ENCODE results near the gene GRM4.

Gene GRM4

DNA sequence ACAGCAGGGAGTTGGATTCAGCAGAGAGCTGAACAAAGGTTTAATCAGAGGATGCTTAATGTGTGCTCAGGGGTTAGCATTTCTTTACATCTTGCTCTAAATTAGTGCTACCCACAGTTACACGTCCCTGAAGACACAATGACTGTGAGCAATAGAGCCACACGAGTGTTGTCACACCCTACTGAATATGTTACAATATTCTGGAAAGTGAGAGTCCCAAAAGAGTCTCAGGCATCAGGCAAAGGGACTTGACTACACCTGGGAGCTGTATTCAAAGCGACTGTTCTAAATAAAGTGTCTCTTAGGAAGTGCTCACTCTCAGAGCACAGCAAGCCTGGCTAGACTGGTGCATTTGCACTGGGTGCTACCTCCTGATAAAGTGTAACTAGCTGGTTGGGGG lies 108.7 kb downstream of the GRM4 start:
- no peaks in the 10 kb centered on the region for H3K9me3 ChIP-seq (ENCODE audit: low read length)
- no peaks in the 10 kb centered on the region for H3K9me2 ChIP-seq (ENCODE audit: low read depth, low read length)
- H3K27ac ChIP-seq (ENCODE audit: low read depth, low read length, poor library complexity, severe bottlenecking) = no peak overlapping the region
- no peak overlapping the region for H2AFZ ChIP-seq (ENCODE audit: low read length)
- H3K79me2 ChIP-seq (ENCODE audit: insufficient read depth, low read length) = no peaks in the 10 kb centered on the region
- H3K36me3 ChIP-seq (ENCODE audit: insufficient read depth, low read length) = no peaks in the 10 kb centered on the region
- no peak overlapping the region for H3K4me3 ChIP-seq (ENCODE audit: low read depth, low read length, poor library complexity, severe bottlenecking)
- no peak for TF ChIP-seq EZH2 (IDR thresholded peaks at IDR 0.05; ENCODE audit: borderline replicate concordance, low read length)
- TF ChIP-seq, protein P1, sequence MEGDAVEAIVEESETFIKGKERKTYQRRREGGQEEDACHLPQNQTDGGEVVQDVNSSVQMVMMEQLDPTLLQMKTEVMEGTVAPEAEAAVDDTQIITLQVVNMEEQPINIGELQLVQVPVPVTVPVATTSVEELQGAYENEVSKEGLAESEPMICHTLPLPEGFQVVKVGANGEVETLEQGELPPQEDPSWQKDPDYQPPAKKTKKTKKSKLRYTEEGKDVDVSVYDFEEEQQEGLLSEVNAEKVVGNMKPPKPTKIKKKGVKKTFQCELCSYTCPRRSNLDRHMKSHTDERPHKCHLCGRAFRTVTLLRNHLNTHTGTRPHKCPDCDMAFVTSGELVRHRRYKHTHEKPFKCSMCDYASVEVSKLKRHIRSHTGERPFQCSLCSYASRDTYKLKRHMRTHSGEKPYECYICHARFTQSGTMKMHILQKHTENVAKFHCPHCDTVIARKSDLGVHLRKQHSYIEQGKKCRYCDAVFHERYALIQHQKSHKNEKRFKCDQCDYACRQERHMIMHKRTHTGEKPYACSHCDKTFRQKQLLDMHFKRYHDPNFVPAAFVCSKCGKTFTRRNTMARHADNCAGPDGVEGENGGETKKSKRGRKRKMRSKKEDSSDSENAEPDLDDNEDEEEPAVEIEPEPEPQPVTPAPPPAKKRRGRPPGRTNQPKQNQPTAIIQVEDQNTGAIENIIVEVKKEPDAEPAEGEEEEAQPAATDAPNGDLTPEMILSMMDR (IDR thresholded peaks at IDR 0.05; ENCODE audit: low read length) = no peak
- peaks cover 4% of the 10 kb centered on the region; the same call in 1 of the 2 replicates for H3K27me3 ChIP-seq (ENCODE audit: insufficient read depth, low read length)
- no peak overlapping the region for H3K9ac ChIP-seq (ENCODE audit: low read length)
- no peaks in the 10 kb centered on the region for H3F3A ChIP-seq (ENCODE audit: insufficient read depth, low read length)
- H4K20me1 ChIP-seq (ENCODE audit: insufficient read depth, low read length) = no peaks in the 10 kb centered on the region
- no peaks in the 10 kb centered on the region for H3K4me1 ChIP-seq (ENCODE audit: insufficient read depth, low read length, severe bottlenecking)
- no peak overlapping the region for H3K4me2 ChIP-seq (ENCODE audit: low read length)

DNA sequence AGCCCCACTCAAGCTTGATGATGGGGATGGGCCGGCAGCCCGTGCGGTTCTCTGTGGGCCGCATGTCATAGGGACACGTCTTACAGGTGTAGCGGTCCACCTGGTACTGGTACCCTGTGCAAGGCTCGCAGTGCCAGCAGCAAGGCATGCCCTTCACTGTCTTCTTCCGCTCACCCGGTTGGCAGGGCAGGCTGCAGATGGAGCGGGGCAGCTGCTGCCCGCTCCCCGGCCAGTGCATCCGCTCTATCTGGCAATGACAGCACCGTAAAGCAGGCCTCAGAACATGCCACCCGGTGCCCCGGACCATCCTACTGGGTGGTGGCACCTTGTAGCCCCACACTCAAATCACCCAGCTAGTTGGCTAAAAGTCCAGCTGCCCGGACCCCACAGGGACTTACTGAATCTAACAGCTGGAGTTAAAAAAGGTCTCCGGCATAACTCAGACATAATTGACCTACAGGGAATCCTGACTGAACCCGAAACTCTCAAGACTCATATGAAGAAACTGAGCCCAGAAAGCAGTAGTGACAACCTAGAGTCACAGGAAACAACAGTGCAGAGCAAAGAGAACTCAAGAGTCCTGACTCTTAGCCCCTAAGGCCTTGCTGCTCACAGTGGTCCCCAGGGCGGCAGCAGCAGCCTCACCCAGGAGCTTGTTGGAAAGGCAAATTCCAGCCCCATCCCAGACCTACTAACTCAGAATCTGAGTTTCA lies 109.4 kb downstream of the GRM4 start:
- Histone ChIP-seq H3K9me3 (ENCODE audit: low read length) (no peaks in the 10 kb centered on the region), H4K20me1 (ENCODE audit: insufficient read depth, low read length) (no peaks in the 10 kb centered on the region), H3K4me3 (ENCODE audit: low read depth, low read length, poor library complexity, severe bottlenecking) (no peak overlapping the region), H3K9ac (ENCODE audit: low read length) (no peak overlapping the region), H3K27ac (ENCODE audit: low read depth, low read length, poor library complexity, severe bottlenecking) (no peak overlapping the region), H3K79me2 (ENCODE audit: insufficient read depth, low read length) (no peaks in the 10 kb centered on the region), H3K4me2 (ENCODE audit: low read length) (no peak overlapping the region), H2AFZ (ENCODE audit: low read length) (no peak overlapping the region), H3K36me3 (ENCODE audit: insufficient read depth, low read length) (no peaks in the 10 kb centered on the region), H3K27me3 (ENCODE audit: insufficient read depth, low read length) (peaks cover 4% of the 10 kb centered on the region; the same call in 1 of the 2 replicates), H3K9me2 (ENCODE audit: low read depth, low read length) (no peaks in the 10 kb centered on the region), H3K4me1 (ENCODE audit: insufficient read depth, low read length, severe bottlenecking) (no peaks in the 10 kb centered on the region), H3F3A (ENCODE audit: insufficient read depth, low read length) (no peaks in the 10 kb centered on the region)
- TF ChIP-seq, protein P1 (IDR thresholded peaks at IDR 0.05; ENCODE audit: low read length) = no peak
- no peak for TF ChIP-seq EZH2 (IDR thresholded peaks at IDR 0.05; ENCODE audit: borderline replicate concordance, low read length)

DNA sequence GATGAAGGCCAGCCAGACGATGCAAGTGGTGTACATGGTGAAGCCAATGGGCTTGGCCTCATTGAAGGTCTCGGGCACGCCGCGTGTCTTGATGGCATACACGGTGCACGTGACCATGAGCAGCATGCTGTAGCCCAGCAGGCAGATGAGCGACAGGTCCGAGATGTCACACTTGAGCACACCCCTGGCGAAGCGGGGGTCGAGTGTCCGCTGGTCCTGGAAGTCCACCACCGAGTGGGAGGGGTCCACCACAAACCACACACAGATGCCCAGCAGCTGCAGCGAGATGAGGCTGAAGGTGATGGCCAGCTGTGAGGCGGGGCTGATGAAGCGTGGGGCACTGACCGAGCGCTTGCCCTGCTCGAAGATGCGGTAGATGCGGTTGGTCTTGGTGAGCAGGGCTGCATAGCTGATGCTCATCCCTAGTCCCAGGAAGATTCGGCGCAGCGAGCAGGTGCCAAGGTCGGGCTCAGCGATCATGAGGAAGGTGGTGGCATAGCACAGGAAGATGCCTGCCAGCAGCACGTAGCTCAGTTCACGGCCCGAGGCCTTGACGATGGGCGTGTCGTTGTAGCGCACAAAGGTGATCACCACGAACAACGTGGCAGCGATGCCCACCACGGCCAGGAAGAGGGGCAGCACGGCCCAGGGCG lies 110.1 kb downstream of the GRM4 start:
- peaks cover 4% of the 10 kb centered on the region; the same call in 1 of the 2 replicates for H3K27me3 ChIP-seq (ENCODE audit: insufficient read depth, low read length)
- H4K20me1 ChIP-seq (ENCODE audit: insufficient read depth, low read length) = no peaks in the 10 kb centered on the region
- no peak overlapping the region for H3K27ac ChIP-seq (ENCODE audit: low read depth, low read length, poor library complexity, severe bottlenecking)
- H3F3A ChIP-seq (ENCODE audit: insufficient read depth, low read length) = no peaks in the 10 kb centered on the region
- no peaks in the 10 kb centered on the region for H3K9me3 ChIP-seq (ENCODE audit: low read length)
- no peak for TF ChIP-seq EZH2 (IDR thresholded peaks at IDR 0.05; ENCODE audit: borderline replicate concordance, low read length)
- TF ChIP-seq, protein P1 (IDR thresholded peaks at IDR 0.05; ENCODE audit: low read length) = no peak
- no peaks in the 10 kb centered on the region for H3K4me1 ChIP-seq (ENCODE audit: insufficient read depth, low read length, severe bottlenecking)
- no peak overlapping the region for H3K4me3 ChIP-seq (ENCODE audit: low read depth, low read length, poor library complexity, severe bottlenecking)
- H3K36me3 ChIP-seq (ENCODE audit: insufficient read depth, low read length) = no peaks in the 10 kb centered on the region
- no peak overlapping the region for H3K9ac ChIP-seq (ENCODE audit: low read length)
- H3K9me2 ChIP-seq (ENCODE audit: low read depth, low read length) = no peaks in the 10 kb centered on the region
- H3K79me2 ChIP-seq (ENCODE audit: insufficient read depth, low read length) = no peaks in the 10 kb centered on the region
- no peak overlapping the region for H3K4me2 ChIP-seq (ENCODE audit: low read length)
- H2AFZ ChIP-seq (ENCODE audit: low read length) = no peak overlapping the region

All from OCI-LY1 (cell line).